Measurements from ENCODE around the gene CACNA1C.

DNA sequence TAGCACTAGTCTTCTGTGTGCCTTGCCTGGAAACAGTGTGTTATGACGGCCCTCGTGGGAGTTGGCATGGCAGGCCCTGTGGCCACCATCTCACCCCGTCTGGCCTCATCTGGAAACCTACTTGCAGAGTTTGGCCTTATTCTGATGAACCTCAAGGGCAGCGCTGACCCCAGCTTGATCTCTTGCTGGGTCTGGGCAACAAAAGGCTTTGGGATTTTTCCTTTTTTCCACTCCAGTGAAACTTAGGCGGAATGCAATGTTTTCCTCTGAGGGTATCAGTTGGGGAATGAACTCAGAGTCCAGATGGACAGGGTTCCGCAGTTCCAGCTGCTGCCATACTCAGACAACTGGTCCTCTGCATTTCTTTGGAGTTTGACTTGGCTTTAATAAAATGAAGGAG is 15.9 kb downstream of the CACNA1C start:
- TF ChIP-seq POLR2A (IDR thresholded peaks at IDR 0.05; ENCODE audit: low read depth, low read length), result no peak
- TF ChIP-seq, protein P1, sequence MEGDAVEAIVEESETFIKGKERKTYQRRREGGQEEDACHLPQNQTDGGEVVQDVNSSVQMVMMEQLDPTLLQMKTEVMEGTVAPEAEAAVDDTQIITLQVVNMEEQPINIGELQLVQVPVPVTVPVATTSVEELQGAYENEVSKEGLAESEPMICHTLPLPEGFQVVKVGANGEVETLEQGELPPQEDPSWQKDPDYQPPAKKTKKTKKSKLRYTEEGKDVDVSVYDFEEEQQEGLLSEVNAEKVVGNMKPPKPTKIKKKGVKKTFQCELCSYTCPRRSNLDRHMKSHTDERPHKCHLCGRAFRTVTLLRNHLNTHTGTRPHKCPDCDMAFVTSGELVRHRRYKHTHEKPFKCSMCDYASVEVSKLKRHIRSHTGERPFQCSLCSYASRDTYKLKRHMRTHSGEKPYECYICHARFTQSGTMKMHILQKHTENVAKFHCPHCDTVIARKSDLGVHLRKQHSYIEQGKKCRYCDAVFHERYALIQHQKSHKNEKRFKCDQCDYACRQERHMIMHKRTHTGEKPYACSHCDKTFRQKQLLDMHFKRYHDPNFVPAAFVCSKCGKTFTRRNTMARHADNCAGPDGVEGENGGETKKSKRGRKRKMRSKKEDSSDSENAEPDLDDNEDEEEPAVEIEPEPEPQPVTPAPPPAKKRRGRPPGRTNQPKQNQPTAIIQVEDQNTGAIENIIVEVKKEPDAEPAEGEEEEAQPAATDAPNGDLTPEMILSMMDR (conservative IDR thresholded peaks at IDR 0.05; ENCODE audit: low read depth, low read length), result no peak

Data from IMR-90 (cell line).